T47D (cell line): ENCODE data around the gene APBB1.

Source experiments
- DNase-seq, 2 experiments: peaks; one replicate each; pipeline versions ENCODE4 v3.0.0 to v3.0.0-alpha.2; 2011 to 2012; ENCODE audit warnings: low read depth in 1 of 2, low spot score in 1 of 2
- JUND ChIP-seq: IDR thresholded peaks from 2 replicates; pipeline ENCODE4 v1.6.1; 2012; ENCODE audit warnings: low read depth
- in situ Hi-C: cut with HindIII; loops from 2 replicates; pipeline ENCODE4 v1.10.0; 2016; ENCODE audit warnings: low sequenced_read_pairs, low pct_unique_long_range_greater_than_20kb

Gene APBB1

DNA sequence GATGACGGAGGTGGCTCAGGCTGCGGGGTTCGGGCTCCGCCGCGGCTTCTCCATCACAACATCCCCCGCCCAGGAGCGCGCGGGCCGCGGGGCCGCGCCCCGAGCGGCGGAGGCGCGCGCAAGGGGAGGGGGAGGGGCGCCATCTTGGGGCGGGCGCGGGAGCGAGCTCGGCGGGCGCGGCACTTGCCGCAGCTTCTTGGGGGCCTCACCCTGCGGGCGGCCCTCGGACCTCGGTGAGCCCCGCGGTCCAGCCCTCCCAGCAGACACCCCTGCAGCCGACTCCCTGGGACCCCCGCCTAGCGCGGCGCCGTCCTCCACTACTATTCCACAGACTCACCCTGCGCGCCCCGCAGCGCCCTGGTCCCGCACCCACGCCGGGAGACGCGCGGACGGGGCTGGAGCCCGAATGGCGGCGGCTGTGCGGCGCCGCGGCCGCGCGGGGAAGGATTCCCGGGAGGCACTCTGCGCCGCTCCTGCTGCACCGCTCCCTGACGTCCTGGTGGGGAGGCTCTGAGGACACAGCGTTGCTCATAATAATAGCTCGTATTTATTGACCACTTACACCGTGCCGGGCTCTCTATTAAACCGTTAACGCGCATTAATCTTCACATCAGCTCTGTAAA, at the start of gene APBB1:
Gene APBB1 (minus strand): TSS at position 86 of the 623 bp plus-strand sequence. CDS start 7,747 bp downstream, outside the sequence.
- peak; percentile 58 to 65 for DNase-seq
- TF ChIP-seq JUND: no peak
- in situ Hi-C loops: no loop called here

DNA sequence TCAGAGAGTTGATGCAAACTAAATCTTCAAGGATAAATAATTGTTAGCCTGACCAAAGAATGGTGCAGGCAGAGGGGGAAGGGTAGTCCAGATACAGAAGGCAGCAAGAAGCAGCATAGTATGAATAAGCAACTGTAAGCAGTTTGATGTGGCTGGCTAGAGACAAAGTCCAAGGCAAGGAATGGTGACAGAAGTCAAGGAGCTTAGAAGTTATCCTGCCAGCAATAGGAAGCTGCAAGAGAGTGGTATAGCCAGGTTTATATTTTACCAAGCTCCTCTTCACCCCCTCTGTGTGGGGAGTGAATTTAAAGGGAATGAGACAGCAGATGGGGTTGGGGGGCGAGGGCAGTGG, 40.2 kb upstream of the APBB1 start:
- TF ChIP-seq JUND: no peak
- DNase-seq: no peak
- in situ Hi-C loops: no loop called here

DNA sequence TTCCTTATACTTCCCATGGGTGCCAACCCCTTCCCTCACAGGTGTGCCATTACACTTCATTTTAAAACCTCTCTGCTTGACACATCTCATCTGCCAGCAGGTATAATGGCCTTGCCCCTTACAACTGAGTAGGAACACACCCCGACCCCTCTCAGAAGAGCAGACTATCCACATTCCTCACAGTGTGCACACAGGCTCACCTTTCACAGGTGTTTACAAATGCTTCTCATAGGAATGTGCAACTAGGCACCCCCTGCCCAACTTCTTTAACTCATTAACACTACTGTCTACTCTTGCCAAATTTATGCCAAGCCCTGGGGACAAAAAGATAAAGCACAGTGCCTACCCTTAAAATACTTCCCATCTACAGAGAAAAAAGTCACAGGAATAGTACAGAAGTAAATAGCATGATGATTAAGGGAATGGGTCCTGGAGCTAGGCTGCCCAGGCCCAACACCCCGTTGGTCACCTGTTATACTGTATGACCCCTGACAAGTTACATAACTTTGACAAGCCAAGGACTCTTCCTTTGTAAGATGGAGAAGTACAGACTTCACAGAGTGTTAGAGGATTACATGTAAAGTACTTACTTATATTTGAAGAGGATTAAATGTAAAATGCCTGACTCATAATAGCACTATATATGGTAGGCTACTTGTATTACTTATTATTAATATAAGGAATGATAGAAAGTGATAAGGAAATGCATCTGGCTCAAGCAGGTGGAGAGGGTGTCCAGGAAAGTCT, 39.6 kb upstream of the APBB1 start:
- no peak for TF ChIP-seq JUND
- in situ Hi-C loops: no loop called here
- peak in 1 of 2 experiments; percentile 15 for DNase-seq

DNA sequence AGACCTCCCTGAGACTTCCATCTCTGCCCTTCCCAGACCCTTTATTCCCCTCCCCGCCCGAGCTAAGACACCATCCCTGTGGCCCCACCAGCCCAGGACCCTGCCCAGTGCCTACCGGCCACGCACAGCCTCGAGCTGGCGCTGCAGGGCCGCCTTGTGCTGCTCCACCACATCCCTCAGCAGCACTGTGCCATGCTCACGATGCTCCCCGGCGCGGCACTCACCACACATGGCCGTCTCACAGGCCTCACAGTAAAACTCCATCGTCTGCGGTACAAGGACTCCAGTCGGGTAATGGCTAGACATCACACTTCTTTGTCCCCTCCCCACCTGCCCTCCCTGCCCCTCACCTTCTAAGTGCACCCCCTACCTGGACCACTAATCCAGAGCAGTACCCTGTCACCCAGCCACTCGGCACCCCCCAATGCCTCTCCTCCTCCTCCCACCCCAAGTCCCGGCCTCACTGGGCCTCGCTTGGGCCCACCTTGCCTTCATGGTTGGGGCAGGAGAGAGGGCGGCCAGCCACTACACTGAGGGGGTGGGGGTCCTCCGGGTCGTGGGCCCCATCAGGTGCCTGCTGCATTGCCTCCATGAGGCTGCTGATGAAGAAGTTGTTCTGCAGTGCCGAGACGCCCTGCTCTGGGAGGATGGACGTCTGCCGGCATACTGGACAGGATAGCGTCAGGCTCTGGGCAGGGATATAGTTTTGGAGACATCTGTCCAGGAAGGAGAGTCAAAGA, 38.9 kb upstream of the APBB1 start:
- in situ Hi-C loops: no loop called here
- no peak for DNase-seq
- TF ChIP-seq JUND: no peak

DNA sequence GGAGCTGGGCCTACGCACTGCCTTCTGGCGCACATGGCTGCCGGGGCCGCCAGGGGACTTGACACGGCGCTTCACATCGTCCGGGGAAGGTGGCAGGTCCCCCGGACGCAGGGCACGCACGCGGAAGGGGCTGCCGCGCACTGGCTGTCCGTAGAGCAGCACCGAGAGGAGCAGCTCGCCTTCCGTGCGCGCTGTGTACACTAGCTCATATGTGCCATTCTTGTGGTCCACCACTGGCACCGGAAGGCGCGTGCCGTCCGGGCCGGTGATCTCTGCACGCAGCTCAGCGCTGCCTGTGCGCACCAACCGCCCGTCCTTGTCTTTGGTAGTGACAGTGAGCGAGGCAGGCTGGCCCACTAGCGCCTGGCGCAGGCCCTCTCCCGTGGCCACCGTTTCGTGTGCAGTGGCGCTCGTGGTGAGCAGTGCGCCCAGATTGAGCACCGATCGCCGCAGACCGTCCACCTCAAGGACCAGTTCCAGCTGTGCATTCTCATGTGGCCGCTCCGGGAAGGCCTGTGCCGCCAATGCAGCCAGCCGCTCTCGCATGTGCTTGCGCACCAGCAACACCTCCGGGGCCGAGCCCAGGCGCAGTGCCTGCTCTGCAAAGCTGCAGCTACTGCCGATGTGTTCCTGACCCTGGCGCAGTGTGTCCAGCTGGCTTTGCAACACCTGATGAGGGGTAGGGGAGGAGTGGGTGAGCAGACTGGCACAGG, 37.6 kb upstream of the APBB1 start:
- DNase-seq: no peak
- in situ Hi-C loops: no loop called here
- no peak for TF ChIP-seq JUND

DNA sequence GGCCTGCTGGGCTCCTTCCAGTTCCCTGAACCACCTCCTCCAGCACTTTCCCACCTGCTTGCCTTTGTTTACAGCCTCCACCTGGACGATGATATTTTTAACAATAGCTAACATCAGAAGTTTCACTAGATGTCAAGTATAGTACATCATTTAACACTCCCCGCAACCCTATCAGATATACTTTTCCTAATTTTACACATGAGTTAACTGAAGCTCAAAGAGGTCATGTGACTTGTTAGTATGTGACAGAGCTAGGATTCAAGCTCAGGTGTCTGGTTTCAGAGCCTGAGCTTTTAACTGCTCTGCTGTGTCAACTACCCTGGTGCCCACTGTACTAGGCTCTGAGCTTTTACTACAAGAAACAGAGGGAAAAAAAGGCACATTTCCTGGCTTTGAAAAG, 36.2 kb upstream of the APBB1 start:
- no peak for DNase-seq
- TF ChIP-seq JUND: no peak
- in situ Hi-C loops: no loop called here

DNA sequence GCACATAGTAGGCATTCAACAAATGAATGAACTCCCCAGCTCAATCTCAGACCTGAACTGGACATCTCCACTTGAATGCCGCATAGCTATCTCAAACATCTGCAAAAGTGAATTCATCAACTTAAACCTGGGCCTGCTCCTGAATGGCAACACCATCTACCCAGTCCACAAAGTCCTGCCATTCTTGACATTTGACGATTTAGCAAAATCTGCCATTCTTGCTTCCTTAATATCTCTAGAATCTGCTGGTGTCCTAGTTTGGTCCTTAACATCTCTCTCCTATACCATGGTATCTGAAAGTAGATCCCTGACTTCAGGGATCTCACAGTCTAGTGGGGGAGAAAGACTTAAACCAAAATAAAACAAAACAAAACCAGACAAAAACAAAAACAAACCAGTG, 34.3 kb upstream of the APBB1 start:
- TF ChIP-seq JUND: no peak
- in situ Hi-C loops: no loop called here
- DNase-seq: no peak

DNA sequence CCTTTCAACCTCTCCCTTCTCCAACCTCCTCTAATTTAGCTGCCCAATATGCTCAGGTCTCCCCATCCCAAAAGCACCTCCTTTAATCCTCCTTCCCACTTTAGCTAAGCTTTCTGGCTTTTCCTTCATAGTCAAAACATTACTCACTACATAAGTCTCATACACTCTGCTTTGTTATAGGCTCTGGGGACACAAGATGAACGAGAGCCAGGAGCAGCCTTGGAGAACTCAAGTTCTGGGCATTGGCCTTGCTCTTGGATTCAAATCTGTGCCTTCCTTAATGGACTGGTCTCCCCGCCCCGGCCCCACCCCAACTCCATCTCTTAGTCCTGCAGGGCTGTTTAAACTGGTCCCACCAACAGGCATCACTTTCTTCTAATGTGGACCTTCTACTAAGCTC, 33.3 kb upstream of the APBB1 start:
- no peak for TF ChIP-seq JUND
- DNase-seq: no peak
- in situ Hi-C loops: no loop called here

DNA sequence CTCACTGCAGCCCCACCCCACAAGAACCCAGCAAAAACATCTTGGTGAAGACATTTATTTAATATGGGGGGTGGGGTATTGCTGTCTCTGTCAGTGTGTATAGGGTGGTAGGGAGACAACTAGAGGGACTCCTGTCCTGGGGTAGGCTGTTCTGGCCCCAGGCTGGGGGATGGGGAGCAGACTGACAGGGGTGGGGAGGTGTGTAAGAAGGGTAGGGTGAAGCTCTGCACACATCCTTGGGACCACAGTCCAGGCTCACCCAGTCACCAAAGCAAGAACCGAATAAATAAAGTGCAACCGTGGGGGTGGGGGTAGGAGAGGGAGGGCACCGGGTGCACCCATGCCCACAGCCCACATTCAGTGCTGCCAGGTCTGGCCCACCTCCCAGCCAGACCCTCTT, 29.7 kb upstream of the APBB1 start:
- DNase-seq: no peak
- in situ Hi-C loops: no loop called here
- no peak for TF ChIP-seq JUND

DNA sequence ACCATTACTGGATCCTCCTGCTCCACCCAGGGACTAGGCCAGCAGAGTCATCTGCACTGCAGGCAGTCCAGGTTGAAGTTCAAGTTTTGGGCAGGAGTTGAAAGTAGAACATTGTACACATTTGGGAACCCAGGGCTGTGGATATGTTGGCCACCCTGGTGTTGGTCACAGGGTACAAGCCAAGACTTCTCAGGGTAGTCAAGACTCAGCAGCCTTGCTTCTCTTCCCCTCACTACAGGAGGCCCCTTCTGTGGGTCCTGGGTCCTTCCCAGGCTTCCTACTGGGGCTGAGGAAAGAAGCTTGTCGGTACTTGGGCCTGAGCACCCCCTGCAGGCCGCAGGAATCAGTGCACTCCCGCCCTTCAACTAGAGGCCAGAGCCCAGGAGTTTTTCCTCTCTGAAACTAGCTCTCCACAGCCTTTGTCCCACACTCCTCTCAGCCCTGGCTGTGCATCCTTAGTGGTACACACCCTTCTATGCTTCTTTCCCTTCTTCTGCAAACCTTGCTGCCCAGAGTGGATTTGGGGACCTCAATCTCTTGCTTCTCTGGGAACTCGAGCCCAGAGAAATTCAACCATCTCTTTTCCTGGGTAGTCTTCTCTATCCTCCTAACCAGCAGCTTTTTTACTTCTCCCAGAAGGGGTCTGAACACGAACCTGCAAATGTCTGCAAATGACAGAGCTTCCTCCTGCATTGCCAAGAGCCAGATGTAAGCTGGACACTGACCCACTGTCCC, 24.5 kb upstream of the APBB1 start:
- DNase-seq: peak; percentile 9 to 45
- no peak for TF ChIP-seq JUND
- in situ Hi-C loops: no loop called here

DNA sequence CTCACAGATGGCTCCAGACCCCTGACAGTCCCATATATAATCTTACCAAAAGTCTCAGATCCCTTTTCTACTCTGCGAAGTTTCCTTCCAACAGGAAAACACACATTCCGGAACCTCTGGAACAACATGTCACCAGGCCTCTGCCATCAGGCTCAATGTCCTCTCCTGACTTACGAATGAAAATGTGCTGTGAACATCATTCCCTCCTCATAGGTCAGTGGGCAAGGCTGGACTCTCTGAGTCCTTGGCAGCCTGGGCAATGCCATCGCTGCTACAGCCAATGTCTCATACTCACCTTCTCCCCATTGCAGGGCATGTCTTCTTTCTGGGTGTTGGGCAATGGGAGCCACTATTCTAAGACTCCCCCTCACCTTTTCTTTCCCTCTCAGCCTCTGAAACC, 23.5 kb upstream of the APBB1 start:
- no peak for TF ChIP-seq JUND
- no peak for DNase-seq
- in situ Hi-C loops: no loop called here

DNA sequence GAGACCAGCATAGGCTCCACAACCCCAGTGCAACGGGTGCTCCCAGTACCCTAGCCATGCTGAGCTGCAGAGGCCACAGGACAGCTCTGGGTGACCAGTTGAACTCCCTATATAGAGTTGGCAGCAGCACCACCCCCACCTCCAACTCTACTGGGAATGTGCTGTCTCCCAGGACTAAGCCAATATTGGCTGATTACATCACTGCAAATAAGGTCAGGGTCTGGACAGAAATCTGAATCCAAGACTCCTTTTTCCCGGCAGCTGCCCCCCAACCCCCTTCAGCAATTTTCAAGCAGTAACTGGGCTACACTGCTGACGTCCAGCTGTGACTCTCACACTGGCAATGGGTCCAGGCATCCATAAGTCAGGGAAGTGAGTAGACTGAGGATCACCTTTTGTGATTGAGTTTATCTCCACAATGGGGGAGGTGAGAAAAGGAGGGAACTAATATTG, 22.0 kb upstream of the APBB1 start, which contains the start of gene HPX:
Gene HPX (minus strand): TSS at position 82 of the 453 bp plus-strand sequence. CDS start 24 bp downstream, at position 58.
- TF ChIP-seq JUND: no peak
- peak in 1 of 2 experiments; percentile 18 for DNase-seq
- in situ Hi-C loops: no loop called here
